Activated CD4-positive, alpha-beta T cell treated with anti-CD3 and anti-CD28 coated beads for 4 hours (primary cell): Measurements from ENCODE around the gene PPP1R14B.

Experiments used
- DNase-seq, 2 donors: peaks; one replicate each; pipeline ENCODE4 v3.0.0-alpha.2; 2020

PPP1R14B gene

GRCh38 chr11:64229744-64230170 lies 17.0 kb downstream of the PPP1R14B start:
- DNase-seq, result no peak

GRCh38 chr11:64229090-64229743 lies 17.5 kb downstream of the PPP1R14B start:
- no peak for DNase-seq

GRCh38 chr11:64227405-64227956 lies 19.3 kb downstream of the PPP1R14B start:
- no peak for DNase-seq

GRCh38 chr11:64226507-64227051 lies 20.2 kb downstream of the PPP1R14B start:
- peak; percentile 32 to 46 for DNase-seq

GRCh38 chr11:64225608-64226506 lies 20.9 kb downstream of the PPP1R14B start, which contains the start of the genes NUDT22 and TRPT1:
Gene NUDT22 (plus strand): TSS chr11:64226274. CDS start chr11:64226653, 379 bp downstream.
Gene TRPT1 (minus strand): TSS chr11:64226186. CDS start chr11:64225860, 326 bp downstream.
- peak; percentile 85 to 92 for DNase-seq

- no peak for DNase-seq
Measured at GRCh38 chr11:64224891-64225607, 21.7 kb downstream of the PPP1R14B start.

- no peak for DNase-seq
Measured at GRCh38 chr11:64224151-64224890, 22.4 kb downstream of the PPP1R14B start.

GRCh38 chr11:64223001-64223651 lies 23.6 kb downstream of the PPP1R14B start:
- no peak for DNase-seq

- no peak for DNase-seq
Measured at GRCh38 chr11:64222651-64223000, 24.1 kb downstream of the PPP1R14B start.

GRCh38 chr11:64220798-64221197 lies 25.9 kb downstream of the PPP1R14B start:
- DNase-seq, result no peak

GRCh38 chr11:64220271-64220670 lies 26.5 kb downstream of the PPP1R14B start:
- DNase-seq, result no peak

- DNase-seq, result no peak
Measured at GRCh38 chr11:64219755-64220154, 27.0 kb downstream of the PPP1R14B start.

GRCh38 chr11:64219354-64219684 lies 27.4 kb downstream of the PPP1R14B start:
- no peak for DNase-seq

- no peak for DNase-seq
Measured at GRCh38 chr11:64218628-64219353, 28.0 kb downstream of the PPP1R14B start.

GRCh38 chr11:64216879-64217278 lies 29.9 kb downstream of the PPP1R14B start:
- DNase-seq, result no peak

GRCh38 chr11:64211181-64211872 lies 35.4 kb downstream of the PPP1R14B start:
- DNase-seq, result no peak

GRCh38 chr11:64210301-64211020 lies 36.3 kb downstream of the PPP1R14B start:
- no peak for DNase-seq

- no peak for DNase-seq
Measured at GRCh38 chr11:64209563-64209843, 37.2 kb downstream of the PPP1R14B start.

- DNase-seq, result no peak
Measured at GRCh38 chr11:64208796-64209562, 37.8 kb downstream of the PPP1R14B start.
